K562 (cell line): ENCODE data around the gene LIAS. TPM values are rescaled to one million over a fixed set of nuclear protein-coding genes. Genes with fewer than 3 reads are reported as not detected.

Experiments
- ATAC-seq: fragments of 200-7000 bp; cut with Tn5 transposase; 3 replicates; pipeline ENCODE4 v1.9.1; 2020; ENCODE audit warnings: moderate library complexity
- BruUV-seq: library from RNA; stranded (reverse); fragments of 400-500 nt; replicated peaks from 2 replicates; lab custom pipeline; 2021; lab: Mats Ljungman, UMichigan
- CTCF ChIA-PET: fragments of 300-600 bp; formaldehyde crosslinking; extraction: SDS; loops from one replicate; lab custom pipeline; 2021; ENCODE audit warnings: low intra/inter-chr PET ratio; lab: Yijun Ruan, JAX
- POLR2A ChIA-PET: fragments of 300-600, 350-650 bp; sonication (Branson Sonifier 250); formaldehyde crosslinking; extraction: SDS; loops from one replicate; lab custom pipeline; 2021; ENCODE audit warnings: antibody characterized with exemption, inconsistent platforms; lab: Yijun Ruan, JAX
- DNase-seq, 4 experiments: peaks; one replicate each; pipeline versions ENCODE4 v3.0.0 to v3.0.0-alpha.2; 2011 to 2018; ENCODE audit warnings: low spot score in 3 of 4, mixed read lengths in 3 of 4; ENCODE audit errors: extremely low read depth in 1 of 4
- FAIRE-seq: peaks from 2 replicates; lab custom pipeline; 2011; peaks lifted over from hg19 to GRCh38; lab: Jason Lieb, UNC
- H2AFZ ChIP-seq: 2 replicates; pipeline ENCODE4 v1.6.0; 2011; ENCODE audit warnings: low read depth, low read length, control low read depth, inconsistent platforms
- H3K27ac ChIP-seq: fragments of 200-600 bp; 3 replicates; pipeline ENCODE4 v1.8.0; 2011; ENCODE audit warnings: low read depth, mild to moderate bottlenecking, control low read depth, inconsistent platforms, low read length, moderate library complexity, mixed read lengths; ENCODE audit errors: extremely low read depth
- H3K27me3 ChIP-seq, 2 experiments: fragments of 300-600 bp in 1 of 2; 2 replicates in 1 of 2; 3 replicates in 1 of 2; pipeline versions ENCODE4 v1.6.0 to v1.8.0; 2011; ENCODE audit warnings: inconsistent platforms in 2 of 2, low read length in 2 of 2, mild to moderate bottlenecking in 1 of 2, mixed read lengths in 1 of 2, moderate library complexity in 1 of 2; ENCODE audit not compliant: control insufficient read depth in 2 of 2, insufficient read depth in 2 of 2
- H3K36me3 ChIP-seq: fragments of 300-600 bp; 3 replicates; pipeline ENCODE4 v1.8.0; 2011; ENCODE audit warnings: mild to moderate bottlenecking, low read length, inconsistent platforms; ENCODE audit not compliant: control insufficient read depth, insufficient read depth
- H3K4me1 ChIP-seq, 2 experiments: fragments of 200-600 bp in 1 of 2; replicated peaks in 1 of 2; 2 replicates in 1 of 2; 3 replicates in 1 of 2; pipeline versions ENCODE4 v1.5.1 to v1.8.0; 2011; ENCODE audit warnings: inconsistent platforms in 2 of 2, low read length in 2 of 2, mild to moderate bottlenecking in 1 of 2, mixed read lengths in 1 of 2, moderate library complexity in 1 of 2; ENCODE audit not compliant: control insufficient read depth in 2 of 2, insufficient read depth in 2 of 2
- H3K4me2 ChIP-seq: 2 replicates; pipeline ENCODE4 v1.6.1; 2011; ENCODE audit warnings: low read length, control low read depth, inconsistent platforms, mixed read lengths; ENCODE audit not compliant: insufficient read depth
- H3K4me3 ChIP-seq: fragments of 200-600 bp; sonication (generic), shearing (Covaris generic); 2 replicates; pipeline ENCODE4 v1.5.1; 2016; ENCODE audit warnings: control low read depth, inconsistent platforms
- H3K79me2 ChIP-seq: fragments of 200-600 bp; 3 replicates; pipeline ENCODE4 v1.8.0; 2011; ENCODE audit warnings: low read length, inconsistent platforms; ENCODE audit not compliant: control insufficient read depth, insufficient read depth
- H3K9ac ChIP-seq, 2 experiments: 2 replicates each; pipeline versions ENCODE4 v1.6.0 to v1.6.1; 2011; ENCODE audit warnings: low read depth in 2 of 2, low read length in 2 of 2, control low read depth in 1 of 2, inconsistent platforms in 1 of 2, mild to moderate bottlenecking in 1 of 2, mixed read lengths in 1 of 2; ENCODE audit not compliant: insufficient read depth in 1 of 2
- H3K9me1 ChIP-seq: one replicate; pipeline ENCODE4 v1.6.0; 2011; ENCODE audit warnings: inconsistent platforms, mild to moderate bottlenecking, low read length, moderate library complexity; ENCODE audit not compliant: control insufficient read depth, insufficient read depth
- H3K9me3 ChIP-seq: replicated peaks from 2 replicates; pipeline ENCODE4 v1.5.1; 2011; ENCODE audit warnings: low read depth, low read length, inconsistent platforms; ENCODE audit not compliant: control insufficient read depth, insufficient read depth
- H4K20me1 ChIP-seq: replicated peaks from 2 replicates; pipeline ENCODE4 v1.6.1; 2011; ENCODE audit warnings: low read length, inconsistent platforms, mixed read lengths; ENCODE audit not compliant: control insufficient read depth, insufficient read depth
- ATF6 ChIP-seq: sonication (generic); formaldehyde crosslinking; IDR thresholded peaks from 2 replicates; pipeline ENCODE4 v1.4.0; 2020; ENCODE audit warnings: mild to moderate bottlenecking, missing genetic modification reagents
- RBM15 ChIP-seq: fragments of 200-400 bp; formaldehyde crosslinking; IDR thresholded peaks from 2 replicates; pipeline ENCODE4 v1.6.1; 2018; ENCODE audit warnings: mild to moderate bottlenecking, low read length, moderate library complexity; ENCODE audit not compliant: insufficient read depth
- XRCC4 ChIP-seq: IDR thresholded peaks from one replicate; pipeline ENCODE4 v1.6.1; 2011; ENCODE audit not compliant: insufficient read depth, insufficient read length; ENCODE audit errors: extremely low read depth
- WGBS: fragments of 100-300 bp; shearing (Covaris generic); methylation state at CpG from one replicate; pipeline ENCODE4 v1.1.6; 2016; ENCODE audit warnings: low coverage, mixed read lengths; ENCODE audit not compliant: insufficient coverage; ENCODE audit errors: missing lambda C conversion rate; 5-methylcytosine and 5-hydroxymethylcytosine counted together
- in situ Hi-C: fragments of 300-500 bp; cut with MboI; formaldehyde crosslinking; loops from 4 replicates; pipeline ENCODE4 v1.15.0; 2018; ENCODE audit warnings: inconsistent platforms, mixed read lengths
- intact Hi-C: fragments of 100-400 bp; cut with micrococcal nuclease; formaldehyde crosslinking; loops from 2 replicates; pipeline ENCODE4 v1.14.2; 2022
- polyA plus RNA-seq, 8 experiments: library from polyadenylated mRNA; depleted of rRNA in 4 of 8; stranded (reverse) in 5 of 8; unstranded in 3 of 8; fragments of >200 nt; fragmentation: Nextera tagmentation in 2 of 8; fragmentation: Illumina TruSeq in 1 of 8; extraction: Ambion mirVana in 2 of 8; extraction: Trizol in 1 of 8; gene quantifications; 2 replicates each; pipeline versions ENCODE4 v1.2.1 to v1.2.3, GENCODE V29; 2011 to 2014; ENCODE audit warnings: inconsistent platforms in 1 of 8, missing spikeins in 1 of 8
- total RNA-seq, 7 experiments: library from RNA; depleted of rRNA in 6 of 7; stranded (reverse); fragments of >200 nt in 6 of 7; fragmentation: Illumina TruSeq in 2 of 7; extraction: Trizol in 2 of 7; gene quantifications; 2 replicates each; pipeline versions ENCODE4 v1.2.1 to v1.2.3, GENCODE V29; 2011 to 2021; ENCODE audit warnings: low replicate concordance in 1 of 7

Gene LIAS
- total and polyA plus RNA-seq, 9 of the 15 experiments (the other 6 are each of a cell fraction or from before 2014, with no cell fraction given) = 21.9 to 57.1 (median 42.1) TPM

- no peak overlapping the region for H3K4me2 ChIP-seq
- H3K9me3 ChIP-seq = no peaks in the 10 kb centered on the region
- ChIA-PET CTCF (no interaction called here), POLR2A (interaction anchor here (0.7 to 1.2 kb wide), 3 partner anchors 10 to 69 kb away, joined by 3 to 6 read pairs (median 3); no protein-coding TSS in a partner anchor)
- H2AFZ ChIP-seq = no peak overlapping the region
- H3K27ac ChIP-seq = no peak overlapping the region
- H3K27me3 ChIP-seq = peaks cover 0 to 4% of the 10 kb centered on the region in 2 experiments; a peak in 2 of 5 replicates
- TF ChIP-seq XRCC4 (no peak), ATF6 (CRISPR knock-in tag) (no peak), RBM15 (no peak)
- intact Hi-C loops = no loop called here
- no peaks in the 10 kb centered on the region for H3K9me1 ChIP-seq
- BruUV-seq = no TSS peak
- in situ Hi-C loops = no loop called here
- ATAC-seq = no peak
- no peak overlapping the region for H3K9ac ChIP-seq
- FAIRE-seq = no peak
- no peak for DNase-seq
- WGBS = 51% methylated on average over 8 of the region's 11 CpGs
- no peak overlapping the region for H3K4me3 ChIP-seq
- no peaks in the 10 kb centered on the region for H4K20me1 ChIP-seq
- H3K79me2 ChIP-seq = no peaks in the 10 kb centered on the region
- H3K4me1 ChIP-seq = peaks cover 0 to 6% of the 10 kb centered on the region in 2 experiments; a peak in 1 of 5 replicates
- no peaks in the 10 kb centered on the region for H3K36me3 ChIP-seq
These were observed 24.9 kb upstream of the LIAS start for GRCh38 chr4:39433878-39434492.
